ENCODE measurements around the gene PTCD1. TPM values are rescaled to one million over a fixed set of nuclear protein-coding genes. Genes with fewer than 3 reads are reported as not detected.
A peak's percentile ranks its signal among the peaks of the same experiment; 100 is the strongest.

PTCD1 gene
- total RNA-seq, 1 donor from 2014 or later: 6.6 TPM

- DNase-seq (ENCODE audit: low spot score): peak; percentile 94
Observed at GRCh38 chr7:99408379-99409191, 30.0 kb downstream of the PTCD1 start, which contains the start of the genes BUD31 and PDAP1. TSS of gene BUD31 (plus strand) at chr7:99408969. CDS start at chr7:99411093, 2,124 bp downstream. TSS of gene PDAP1 (minus strand) at chr7:99408597. CDS start at chr7:99408548, 49 bp downstream.

- DNase-seq (ENCODE audit: low spot score): no peak
Observed at GRCh38 chr7:99407872-99408378, 30.7 kb downstream of the PTCD1 start.

DNA sequence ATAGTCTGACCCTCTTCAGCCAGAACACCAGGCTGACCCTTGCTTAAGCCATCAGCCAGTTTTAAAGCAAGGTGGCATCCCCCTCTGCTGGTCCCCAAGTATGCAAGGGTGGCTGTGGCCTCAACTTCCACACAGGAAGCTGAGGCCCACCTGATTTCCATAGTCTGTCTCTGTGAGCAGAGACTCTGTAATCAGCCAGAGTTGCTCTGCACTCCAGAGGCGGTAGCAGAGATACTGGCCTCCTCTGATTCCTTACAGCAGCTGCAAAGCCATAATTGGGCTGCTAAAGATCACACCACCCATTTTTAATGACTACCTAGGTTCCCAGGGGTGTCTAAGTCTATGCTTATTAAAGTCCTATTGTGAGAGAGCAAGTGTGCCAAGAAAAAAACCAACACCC, 32.0 kb downstream of the PTCD1 start:
- DNase-seq (ENCODE audit: low spot score): no peak

DNA sequence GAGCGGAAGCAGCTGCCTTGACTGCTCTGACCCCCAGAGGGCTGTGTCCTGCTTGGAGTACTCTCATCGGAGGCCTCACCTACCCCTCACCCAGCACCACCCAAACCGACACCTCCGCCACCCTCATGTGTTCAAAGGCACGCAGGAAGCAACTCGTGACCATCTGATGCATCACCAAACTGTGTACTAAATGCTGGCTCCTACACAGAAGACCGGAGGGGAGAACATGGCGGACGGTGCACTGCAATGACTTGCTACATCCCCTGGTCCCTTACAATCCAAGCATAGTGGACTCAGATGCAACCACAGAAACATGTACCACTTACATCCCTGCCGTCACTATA, 33.6 kb downstream of the PTCD1 start:
- no peak for DNase-seq (ENCODE audit: low spot score)

DNA sequence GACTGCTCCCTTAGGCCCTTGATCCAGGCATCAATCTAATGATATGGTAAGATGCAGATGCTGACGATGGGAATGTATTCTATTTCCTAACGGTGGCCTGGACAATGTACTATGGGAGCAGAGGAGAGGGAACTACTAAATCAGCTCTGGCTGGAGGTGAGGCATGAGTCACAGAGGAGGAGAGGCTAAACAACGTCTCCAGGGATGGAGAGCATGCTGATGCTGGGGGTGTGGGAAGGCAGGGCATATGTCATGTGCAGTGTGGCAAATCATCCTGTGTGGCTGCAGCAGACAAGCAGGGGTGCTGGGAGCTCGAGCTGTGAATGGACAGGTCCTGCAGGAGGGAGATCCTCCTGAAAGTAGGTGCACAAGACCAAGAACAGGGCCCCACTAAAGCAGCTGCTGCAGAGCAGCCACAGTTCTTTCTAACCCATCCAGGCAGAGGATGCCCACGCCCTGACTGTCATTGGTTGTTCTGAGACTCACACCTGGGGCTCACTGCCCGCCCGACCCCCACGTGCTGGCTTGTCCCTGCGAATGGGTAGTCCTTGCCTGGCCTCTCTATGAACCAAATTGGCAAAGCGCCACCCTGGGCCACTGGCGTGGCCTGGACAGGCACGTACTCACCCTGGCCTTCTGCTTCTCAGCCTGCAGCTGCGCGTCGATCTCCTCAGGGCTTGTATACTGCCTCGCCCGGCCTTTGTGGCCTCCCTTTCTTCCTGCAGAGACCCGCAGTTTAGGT, 34.2 kb downstream of the PTCD1 start:
- no peak for DNase-seq (ENCODE audit: low spot score)

GRCh38 chr7:99403764-99404163, 34.8 kb downstream of the PTCD1 start:
- no peak for DNase-seq (ENCODE audit: low spot score)

- no peak for DNase-seq (ENCODE audit: low spot score)
Observed at GRCh38 chr7:99402854-99403253, 35.7 kb downstream of the PTCD1 start.

DNA sequence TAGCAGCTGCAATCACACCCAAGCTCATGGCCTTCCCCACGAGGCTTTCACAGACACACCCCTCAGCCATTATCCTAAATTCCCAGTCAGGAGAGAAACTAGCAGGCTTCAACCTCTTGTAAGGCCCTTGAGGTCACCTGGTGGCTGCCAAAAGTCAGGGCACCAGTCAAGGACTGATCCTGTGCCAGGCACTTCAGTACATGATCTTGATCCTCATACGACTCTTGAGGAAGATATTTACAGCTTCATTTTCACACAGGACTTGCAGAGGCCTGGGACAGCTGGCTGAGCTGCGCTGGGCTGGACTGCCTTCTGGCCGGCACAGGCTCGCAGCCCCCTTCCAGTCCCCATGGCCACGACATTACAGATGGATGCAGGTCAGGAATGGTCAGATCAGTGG, 39.0 kb downstream of the PTCD1 start:
- DNase-seq (ENCODE audit: low spot score): no peak

- no peak for DNase-seq (ENCODE audit: low spot score)
Observed at GRCh38 chr7:99398891-99399445, 39.6 kb downstream of the PTCD1 start.

- DNase-seq (ENCODE audit: low spot score): no peak
Observed at GRCh38 chr7:99397297-99397983, 41.2 kb downstream of the PTCD1 start.

DNA sequence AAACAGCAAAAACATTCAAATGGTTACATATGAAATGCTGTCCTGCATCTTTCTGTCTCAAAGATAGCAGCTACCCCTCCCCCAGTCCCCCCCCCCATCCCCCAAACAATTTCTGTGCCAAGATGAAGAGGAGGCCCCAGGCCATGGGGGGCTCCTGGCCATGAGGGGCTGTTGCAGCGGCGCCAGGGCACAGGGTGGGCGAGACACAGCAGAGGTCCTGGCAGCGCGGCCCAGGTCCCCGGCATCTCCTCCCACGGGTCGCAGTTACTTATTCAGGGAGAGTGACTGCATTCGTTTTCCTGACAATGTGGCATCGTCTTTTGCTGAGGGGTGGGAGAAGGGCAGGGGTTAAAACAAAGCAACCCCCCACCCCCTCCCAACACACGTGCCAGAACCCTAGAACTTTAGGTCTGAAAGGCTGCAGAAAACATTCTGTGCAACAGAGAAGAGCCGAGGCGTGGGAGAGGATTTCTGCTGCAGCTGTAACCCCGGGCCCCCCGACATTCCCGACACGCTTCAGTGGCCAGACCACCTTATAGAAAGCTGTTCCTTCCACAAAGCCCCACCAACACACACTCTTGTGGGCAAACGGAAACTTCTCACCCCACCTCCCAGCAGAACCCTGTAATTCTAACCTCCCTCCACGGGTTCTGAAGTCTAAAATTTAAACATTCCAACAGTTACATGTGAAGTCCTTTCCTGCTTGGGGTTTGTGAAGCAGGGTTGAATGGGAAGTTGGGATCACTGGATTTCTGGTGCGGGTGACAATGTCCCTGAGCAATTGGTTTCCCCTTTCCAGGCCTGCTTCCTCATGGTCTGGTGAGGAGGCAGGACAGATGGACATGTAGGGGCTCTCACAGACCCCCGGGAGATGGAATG, 41.9 kb downstream of the PTCD1 start:
- no peak for DNase-seq (ENCODE audit: low spot score)

DNA sequence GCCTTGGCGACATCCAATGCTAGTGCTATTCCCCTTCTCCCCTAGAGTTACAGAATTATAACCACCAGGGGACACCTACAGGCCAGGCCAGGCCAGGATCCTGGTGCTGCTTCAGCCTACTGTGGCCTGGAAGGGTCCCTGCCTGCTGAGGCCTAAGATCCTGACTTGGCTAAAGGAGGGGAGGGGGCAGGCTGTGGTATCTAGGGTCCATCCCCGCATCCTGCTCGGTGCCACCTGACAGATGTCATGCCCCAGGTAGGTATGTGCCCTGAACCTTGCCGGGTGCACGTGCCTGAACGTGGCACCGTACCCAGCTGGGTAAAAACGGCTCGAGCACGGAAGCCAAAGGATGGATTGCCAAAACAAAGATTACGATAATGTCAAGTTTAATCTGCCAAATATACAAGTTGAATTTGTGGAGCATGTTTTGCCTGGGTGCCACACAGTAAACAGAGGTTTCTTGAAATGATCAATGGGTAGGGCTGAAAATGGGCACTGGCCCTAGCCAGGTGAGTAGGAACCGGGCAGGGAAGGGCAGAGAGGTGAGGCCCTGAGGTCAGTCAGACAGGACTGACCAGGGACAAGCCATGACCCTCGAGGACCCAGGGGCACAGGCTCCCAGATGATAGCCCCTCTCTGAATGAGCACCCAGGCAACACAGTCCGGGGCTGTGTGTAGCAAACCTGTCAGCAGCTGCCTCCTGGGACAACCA, 42.8 kb downstream of the PTCD1 start:
- no peak for DNase-seq (ENCODE audit: low spot score)

DNA sequence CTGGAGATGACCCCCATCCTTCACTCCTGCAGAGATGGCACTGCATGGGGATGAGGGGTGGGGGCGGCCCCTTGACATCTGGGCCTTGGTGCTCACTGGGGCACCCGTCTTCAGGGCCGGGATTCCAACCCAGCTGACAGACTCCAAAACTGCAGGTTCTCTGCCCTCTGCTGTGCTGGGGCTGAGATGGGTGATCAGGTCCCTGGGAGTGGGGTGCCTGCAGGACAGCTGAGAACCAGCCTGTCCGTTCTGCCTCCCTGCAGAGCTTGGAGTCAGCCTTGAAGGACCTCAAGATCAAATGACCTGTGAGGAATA, 44.5 kb downstream of the PTCD1 start:
- no peak for DNase-seq (ENCODE audit: low spot score)

GRCh38 chr7:99393355-99394187, 45.0 kb downstream of the PTCD1 start:
- no peak for DNase-seq (ENCODE audit: low spot score)

GRCh38 chr7:99392659-99393354, 45.8 kb downstream of the PTCD1 start:
- peak; percentile 82 for DNase-seq (ENCODE audit: low spot score)

DNA sequence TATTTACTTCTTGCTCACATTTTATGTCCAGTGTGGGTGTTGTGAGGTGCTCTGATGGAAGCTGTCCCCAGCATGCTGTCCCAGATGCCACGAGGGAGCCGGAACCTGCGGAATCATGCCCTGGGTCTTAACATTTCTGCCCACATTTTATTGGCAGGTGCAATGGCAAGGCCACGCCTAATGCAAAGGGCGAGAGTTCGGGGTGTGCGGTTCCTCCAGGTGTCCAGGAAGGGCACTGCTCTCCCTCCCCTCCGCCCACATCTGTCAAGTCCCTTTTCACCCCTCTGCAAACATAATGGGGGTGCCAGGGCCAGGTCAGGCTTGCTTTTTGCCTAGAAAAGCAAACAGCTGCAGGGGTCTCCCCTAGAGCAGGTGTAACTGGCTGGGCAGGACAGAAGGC, 46.6 kb downstream of the PTCD1 start:
- no peak for DNase-seq (ENCODE audit: low spot score)

DNA sequence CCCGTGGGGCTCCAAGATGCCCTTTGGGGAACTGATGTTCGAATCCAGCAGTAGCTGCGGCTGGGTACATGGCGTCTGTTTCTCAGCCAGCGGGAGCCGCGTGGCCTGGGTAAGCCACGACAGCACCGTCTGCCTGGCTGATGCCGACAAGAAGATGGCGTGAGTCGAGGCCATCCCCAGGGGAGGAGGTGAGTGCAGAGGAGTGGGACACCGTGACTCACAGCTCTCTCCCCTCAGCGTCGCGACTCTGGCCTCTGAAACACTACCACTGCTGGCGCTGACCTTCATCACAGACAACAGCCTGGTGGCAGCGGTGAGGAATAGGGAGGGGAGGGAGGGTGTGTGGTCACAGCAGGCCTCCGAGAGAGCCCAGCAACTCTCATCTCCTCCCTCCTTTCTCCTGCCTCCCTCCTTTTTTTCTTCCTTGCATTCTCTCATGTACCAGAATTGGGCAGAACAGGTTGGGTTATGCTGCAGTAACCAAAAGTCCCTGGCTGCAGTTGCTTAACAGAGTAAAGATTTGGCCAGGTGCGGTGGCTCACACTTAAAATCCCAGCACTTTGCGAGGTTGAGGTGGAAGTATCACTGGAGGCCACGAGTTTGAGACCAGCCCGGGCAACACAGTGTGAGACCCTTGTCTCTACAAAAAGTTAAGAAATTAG, 47.5 kb downstream of the PTCD1 start:
- DNase-seq (ENCODE audit: low spot score): no peak

DNA sequence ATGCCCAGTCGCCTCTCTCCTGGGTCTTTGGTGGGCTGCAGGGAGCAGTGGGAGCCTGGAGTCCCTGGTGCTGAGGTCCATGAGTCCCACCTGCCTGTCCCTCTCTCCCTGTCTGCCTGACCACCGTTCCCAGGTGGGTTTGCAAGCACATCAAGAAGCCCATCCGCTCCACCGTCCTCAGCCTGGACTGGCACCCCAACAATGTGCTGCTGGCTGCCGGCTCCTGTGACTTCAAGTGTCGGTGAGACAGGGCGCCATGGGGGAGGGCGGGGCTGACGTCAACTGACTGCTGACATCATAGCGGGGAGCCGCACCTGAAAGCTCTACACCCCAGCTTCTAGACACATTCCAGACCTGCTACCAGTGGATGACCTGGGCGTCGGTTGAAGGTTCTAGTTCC, 48.8 kb downstream of the PTCD1 start:
- no peak for DNase-seq (ENCODE audit: low spot score)

All from ureter (tissue), 1 donor.